Stimulated activated CD8-positive, alpha-beta memory T cell treated with anti-CD3 and anti-CD28 coated beads, Interleukin-12 subunit alpha, Interleukin-12 subunit beta, amount 100 ng/mL, for 24 hours (primary cell): Measurements from ENCODE around the gene TMEM163.

ENCODE experiments used
- DNase-seq: peaks from one replicate; pipeline ENCODE4 v3.0.0-alpha.2; 2020; ENCODE audit errors: extremely low read depth

The TMEM163 gene

GRCh38 chr2:134410006-134410405 lies 308.8 kb downstream of the TMEM163 start:
- DNase-seq, result no peak

GRCh38 chr2:134408791-134409190 lies 310.0 kb downstream of the TMEM163 start:
- no peak for DNase-seq

- no peak for DNase-seq
Measured at GRCh38 chr2:134408386-134408785, 310.4 kb downstream of the TMEM163 start.

- no peak for DNase-seq
Measured at GRCh38 chr2:134407154-134407890, 311.5 kb downstream of the TMEM163 start.

- no peak for DNase-seq
Measured at GRCh38 chr2:134406736-134407135, 312.1 kb downstream of the TMEM163 start.

GRCh38 chr2:134406311-134406710 lies 312.5 kb downstream of the TMEM163 start:
- no peak for DNase-seq
